SKM-1 treated with dmso at 0.1 percent for 144 hours (cell line): Measurements from ENCODE around the gene MMP17.

Experiments used
- DNase-seq: peaks from one replicate; lab custom pipeline; 2025; ENCODE audit not compliant: unreplicated experiment; lab: John Stamatoyannopoulos, UW

The MMP17 gene

DNA sequence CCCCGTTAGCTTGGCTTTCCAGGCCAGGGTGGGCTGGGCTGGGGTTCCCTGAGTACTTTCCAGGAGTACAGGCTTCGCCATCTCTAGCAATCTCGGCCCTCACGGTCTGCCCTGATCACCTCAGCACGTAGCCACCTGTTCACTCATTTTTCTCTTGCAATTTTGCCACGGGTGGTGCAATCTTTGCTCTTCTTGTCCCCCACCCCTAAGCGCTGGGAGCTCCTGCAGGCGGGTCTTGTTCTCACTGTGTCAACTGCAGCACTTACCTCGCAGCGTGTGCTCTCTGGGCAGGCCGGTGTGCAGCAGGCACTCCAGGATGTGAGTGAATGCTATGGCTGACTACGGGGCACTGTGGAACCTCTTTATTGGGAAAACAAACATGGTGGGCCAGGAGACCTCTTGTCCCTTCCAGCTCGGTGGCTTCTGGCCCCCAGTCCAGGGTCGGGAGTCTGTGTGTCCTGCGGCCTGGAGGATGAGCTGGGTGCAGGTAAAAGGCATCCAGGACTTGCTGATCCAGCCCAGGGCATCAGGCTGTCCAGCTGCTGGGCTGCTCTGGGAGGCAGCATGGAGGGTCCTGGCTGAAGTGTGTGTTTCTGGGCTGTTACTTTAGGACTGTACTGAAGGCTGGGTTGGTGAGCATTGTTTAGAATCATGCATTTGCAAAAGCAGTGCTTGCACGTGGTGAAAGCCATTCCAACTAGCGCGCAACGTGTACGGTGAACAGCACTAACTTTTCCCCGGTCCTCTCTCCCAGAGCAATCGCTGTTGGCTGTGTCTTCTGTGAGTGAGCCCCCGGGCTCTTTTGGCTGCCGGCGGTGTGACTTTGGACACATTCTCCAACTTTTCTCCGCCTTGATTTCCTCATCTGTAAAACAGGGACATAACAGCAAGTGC lies 64.8 kb downstream of the MMP17 start:
- DNase-seq = no peak

DNA sequence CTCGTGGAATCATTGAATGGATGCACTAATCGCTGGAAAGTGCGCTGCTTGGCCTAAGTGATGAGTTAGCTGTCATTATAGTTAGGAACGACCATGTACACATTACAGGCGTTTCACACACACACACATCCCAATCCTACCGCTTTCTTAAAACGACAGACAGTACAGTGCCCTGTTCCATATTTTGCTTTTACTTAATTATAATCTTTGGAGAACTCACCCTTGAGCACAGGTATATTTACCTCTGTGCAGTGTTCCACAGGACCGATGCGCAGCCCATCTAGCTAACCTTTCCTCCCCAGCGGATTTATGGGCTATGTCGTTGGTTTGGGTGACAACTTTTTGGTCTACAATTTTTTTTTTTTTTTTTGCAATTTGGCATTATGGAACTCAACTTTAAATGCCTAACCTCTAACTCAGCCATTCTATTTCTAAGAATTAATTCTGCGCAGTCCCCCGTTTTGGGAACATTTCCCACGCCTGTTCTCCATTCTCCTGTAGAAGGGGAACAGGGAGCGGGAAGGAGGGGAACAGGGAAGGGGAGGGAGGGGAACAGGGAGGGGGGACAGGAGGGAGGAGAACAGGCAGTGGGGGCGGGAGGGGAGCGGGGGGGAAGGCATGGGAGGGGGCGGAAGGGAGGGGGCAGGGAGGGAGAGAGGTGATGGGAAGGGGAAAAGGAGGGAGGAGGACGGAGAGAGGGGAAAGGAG lies 65.6 kb downstream of the MMP17 start:
- no peak for DNase-seq

DNA sequence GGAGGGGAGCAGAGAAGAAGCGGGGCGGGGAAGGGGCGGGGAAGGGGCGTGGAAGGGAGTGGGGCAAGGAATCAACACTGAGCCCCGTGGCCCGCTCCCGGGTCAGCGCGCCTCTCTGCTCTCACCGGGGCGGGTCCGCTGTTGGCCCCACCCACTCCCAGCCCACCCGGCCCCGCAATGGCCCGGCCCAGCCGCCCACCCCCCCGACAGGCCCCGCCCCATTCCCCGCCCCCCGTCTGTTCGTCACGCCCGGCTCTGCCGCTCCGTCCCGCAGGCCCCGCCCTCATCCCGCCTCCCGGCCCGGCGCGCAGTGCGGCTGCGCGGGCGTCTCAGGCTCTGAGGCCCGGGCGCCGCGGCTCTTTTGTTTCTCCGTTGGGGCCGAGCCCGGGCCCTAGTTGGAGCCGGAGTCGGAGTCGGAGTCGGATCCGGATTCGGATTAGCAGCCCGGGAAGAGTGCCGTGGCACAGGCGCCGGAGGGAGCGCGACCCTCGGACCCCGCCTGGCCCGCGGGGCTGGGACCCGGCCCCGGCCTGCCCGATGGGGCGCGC lies 66.2 kb downstream of the MMP17 start, which contains the start of gene ULK1:
ULK1 (plus strand) TSS at position 310 of the 548 bp plus-strand sequence. CDS start 380 bp downstream, outside the sequence.
- peak; percentile 70 for DNase-seq

DNA sequence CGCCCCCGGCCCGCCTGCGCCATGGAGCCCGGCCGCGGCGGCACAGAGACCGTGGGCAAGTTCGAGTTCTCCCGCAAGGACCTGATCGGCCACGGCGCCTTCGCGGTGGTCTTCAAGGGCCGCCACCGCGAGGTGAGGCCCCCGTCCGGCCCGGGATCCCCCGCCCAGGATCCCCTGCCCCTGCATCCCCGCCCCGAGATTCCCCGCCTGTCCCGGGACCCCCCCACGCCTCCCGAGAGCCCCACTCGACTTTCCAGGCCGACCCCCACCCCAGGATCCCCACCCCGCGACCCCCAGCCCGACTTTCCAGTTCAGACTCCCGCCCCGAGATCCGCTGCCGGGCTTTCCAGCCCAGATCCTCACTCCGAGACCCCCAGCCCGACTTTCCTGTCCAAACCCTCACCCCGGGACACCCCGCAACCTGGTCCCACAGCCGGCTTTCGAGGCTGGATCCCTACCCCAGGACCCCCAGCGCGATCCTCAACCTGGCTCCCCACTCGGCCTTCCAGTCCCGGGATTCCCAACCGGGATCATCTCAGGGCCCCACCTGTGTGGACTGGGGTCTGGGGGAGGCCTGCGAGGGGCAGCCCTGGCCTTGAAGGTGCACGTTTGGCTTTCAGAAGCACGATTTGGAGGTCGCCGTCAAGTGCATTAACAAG lies 66.9 kb downstream of the MMP17 start:
- no peak for DNase-seq

DNA sequence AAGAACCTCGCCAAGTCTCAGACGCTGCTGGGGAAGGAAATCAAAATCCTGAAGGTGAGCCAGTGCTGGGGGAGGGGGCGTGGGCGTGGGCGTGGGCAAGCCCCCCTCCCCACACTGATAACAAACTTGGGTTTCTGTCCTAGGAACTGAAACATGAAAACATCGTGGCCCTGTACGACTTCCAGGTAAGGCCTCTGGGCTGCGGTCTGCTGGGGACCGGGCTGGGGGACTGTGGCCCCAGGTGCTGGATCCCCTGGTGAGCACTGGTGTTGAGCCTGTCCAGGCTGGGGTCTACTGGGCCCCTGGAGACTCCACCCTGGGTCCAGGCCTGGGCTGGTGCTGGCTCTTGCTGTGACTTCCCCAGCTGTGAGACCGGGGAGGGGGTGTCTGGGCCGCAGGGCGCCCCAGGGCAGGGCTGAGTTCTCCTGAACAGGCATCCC lies 67.5 kb downstream of the MMP17 start:
- DNase-seq = no peak

DNA sequence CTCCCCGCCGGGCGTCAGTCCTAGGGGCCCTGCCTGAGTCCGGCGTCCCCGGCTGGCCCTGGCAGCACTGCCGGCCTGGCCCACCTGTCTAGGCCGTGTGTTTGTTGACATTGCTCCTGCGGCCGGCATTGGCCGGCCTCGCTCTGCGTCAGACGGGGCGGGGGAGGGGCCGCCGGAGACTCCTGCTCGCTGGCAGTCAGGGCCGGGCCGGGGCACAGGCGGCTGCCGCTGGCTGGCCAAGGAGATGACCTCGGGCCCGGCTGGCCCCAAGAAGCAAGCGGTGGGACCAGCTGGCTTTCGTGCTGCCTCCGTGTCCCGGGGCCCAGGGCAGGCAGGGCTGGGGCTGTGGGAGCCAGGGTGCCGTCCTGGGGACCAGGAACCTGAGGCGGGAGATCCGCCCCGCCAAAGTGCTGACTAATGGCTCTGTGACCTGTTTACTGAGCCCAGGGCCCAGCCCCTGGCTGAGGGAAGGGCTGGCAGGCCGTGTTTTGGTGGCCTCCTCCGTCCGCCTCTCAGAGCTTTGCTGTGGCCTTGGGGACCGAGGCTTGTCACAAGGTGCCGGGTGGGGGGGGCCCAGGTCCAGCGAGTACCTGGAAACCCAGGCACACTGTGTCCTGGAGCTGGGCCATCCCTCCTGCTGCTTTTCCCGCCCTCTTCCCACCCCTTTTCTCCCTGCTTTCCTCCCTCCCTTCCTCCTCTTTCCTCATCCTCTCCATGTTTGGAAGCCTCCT lies 68.1 kb downstream of the MMP17 start:
- no peak for DNase-seq

DNA sequence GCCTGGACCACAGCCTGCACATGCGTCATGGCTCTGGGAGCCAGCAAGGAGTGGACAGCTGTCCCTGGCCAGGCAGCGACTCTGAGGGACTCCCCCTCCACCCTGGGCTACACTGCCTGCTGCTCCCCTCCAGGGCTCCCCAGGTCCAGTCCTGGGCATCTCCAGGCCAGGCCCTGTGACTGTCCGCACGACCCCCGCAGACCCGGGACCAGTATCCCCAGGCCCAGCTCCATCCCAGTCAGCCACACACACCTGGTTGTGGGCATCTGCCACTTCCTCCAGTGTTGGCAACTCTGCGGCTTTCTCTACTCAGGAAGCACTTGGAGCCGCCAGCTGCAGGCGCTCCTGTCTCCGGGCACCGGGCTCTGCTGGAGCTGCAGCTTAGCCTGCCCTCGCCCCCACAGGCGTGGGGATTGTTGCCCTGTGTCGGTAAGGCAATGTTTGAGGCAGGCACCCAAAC lies 68.6 kb downstream of the MMP17 start:
- no peak for DNase-seq

DNA sequence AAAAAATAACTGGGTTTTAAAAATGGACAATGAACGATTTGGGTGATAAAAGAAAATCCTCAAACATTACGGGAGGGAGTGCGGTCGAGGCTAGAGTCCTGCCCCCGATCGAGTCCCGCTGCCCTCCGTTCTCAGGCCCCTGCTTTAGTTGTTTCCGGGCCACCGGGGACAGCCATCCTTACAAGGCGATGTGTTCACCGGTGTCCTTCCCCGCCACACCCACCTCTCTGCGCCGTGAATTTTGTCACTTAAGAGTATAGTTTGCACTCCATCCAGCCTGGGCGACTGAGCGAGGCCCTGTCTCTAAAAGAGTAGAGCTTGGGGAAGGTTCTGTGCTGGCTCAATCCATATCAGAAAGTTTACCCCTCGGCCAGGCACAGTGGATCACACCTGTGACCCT lies 69.1 kb downstream of the MMP17 start:
- DNase-seq = no peak

DNA sequence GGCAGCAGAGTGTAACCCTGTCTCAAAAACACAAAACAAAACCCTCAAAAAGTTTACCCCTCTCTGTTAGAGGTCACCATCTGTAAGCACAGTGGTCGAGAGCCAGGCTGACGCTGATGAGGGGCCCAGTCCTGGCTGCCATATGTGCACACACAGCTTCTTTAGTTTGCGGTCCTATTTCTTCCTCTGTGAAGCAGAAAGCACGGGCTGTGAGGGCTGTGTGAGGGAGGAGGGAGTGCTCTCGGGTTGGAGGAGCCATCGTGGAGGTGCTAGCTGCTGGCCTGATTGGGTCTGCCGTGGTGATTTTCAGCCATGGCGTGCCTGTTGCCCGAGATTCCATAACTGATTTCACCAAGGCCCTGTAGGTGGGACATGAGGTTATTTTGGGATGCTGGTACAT lies 69.7 kb downstream of the MMP17 start:
- no peak for DNase-seq

DNA sequence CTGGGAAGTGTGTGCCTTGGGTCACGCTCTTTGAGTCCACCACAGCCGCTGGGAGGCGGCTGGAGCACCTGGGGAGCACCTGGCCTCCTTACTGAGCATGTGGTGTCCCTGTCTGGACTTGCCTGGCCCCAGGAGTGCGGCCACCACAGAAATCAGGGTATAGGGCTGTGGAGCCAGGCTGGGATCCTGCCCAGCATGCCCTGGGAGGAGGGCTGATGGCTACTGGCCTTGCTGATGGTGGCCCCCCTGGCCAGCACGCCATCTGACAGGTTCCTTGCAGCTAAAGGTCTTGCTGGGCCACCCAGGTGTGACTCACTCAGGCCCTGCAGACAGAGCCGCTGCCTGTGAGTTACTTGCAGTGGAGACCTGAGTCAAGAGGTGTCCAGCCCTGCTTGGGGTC lies 72.2 kb downstream of the MMP17 start:
- DNase-seq = no peak
